ENCODE data around the gene LGALS7. TPM values are rescaled to one million over a fixed set of nuclear protein-coding genes. Genes with fewer than 3 reads are reported as not detected.
"Not testable (repeated sequence)": the region's sequence is repeated elsewhere in the genome, so short reads cannot be mapped to it uniquely, and the experiment has no call there.

Gene LGALS7
- total RNA-seq, 1 experiment from 2014 or later: not detected

DNA sequence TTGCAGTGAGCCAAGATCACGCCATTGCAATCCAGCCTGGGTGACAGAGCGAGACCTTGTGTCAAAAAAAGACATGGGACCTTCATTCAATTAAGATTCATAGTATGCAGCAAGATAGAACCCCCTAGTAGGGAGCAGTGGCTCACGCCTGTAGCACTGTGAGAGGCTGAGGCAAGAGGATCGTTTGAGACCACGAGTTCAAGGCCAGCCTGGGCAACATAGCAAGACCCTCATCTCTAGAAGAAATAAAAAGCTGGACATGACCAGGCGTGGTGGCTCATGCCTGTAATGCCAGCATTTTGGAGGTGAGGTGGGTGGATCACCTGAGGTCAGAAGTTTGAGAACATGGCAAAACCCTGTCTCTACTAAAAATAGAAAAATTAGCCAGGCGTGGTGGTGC, 7.1 kb upstream of the LGALS7 start:
- Mint-ChIP-seq H3K9me3 (ENCODE audit: unreplicated experiment) (no peaks in the 10 kb centered on the region), H3K27ac (ENCODE audit: unreplicated experiment) (no peak overlapping the region), H3K27me3 (ENCODE audit: insufficient read depth, unreplicated experiment) (no peaks in the 10 kb centered on the region), H3K4me1 (ENCODE audit: low read depth, unreplicated experiment) (no peaks in the 10 kb centered on the region), H3K4me3 (ENCODE audit: unreplicated experiment) (no peak overlapping the region), H3K36me3 (ENCODE audit: insufficient read depth, unreplicated experiment) (no peaks in the 10 kb centered on the region)
- CTCF ChIA-PET: no interaction called here
- BruUV-seq (replicated peaks): no TSS peak
- no peaks in the 10 kb centered on the region for H3K27me3 ChIP-seq (replicated peaks; ENCODE audit: control insufficient read depth, insufficient read depth, low read length)
- TF ChIP-seq, protein P1, sequence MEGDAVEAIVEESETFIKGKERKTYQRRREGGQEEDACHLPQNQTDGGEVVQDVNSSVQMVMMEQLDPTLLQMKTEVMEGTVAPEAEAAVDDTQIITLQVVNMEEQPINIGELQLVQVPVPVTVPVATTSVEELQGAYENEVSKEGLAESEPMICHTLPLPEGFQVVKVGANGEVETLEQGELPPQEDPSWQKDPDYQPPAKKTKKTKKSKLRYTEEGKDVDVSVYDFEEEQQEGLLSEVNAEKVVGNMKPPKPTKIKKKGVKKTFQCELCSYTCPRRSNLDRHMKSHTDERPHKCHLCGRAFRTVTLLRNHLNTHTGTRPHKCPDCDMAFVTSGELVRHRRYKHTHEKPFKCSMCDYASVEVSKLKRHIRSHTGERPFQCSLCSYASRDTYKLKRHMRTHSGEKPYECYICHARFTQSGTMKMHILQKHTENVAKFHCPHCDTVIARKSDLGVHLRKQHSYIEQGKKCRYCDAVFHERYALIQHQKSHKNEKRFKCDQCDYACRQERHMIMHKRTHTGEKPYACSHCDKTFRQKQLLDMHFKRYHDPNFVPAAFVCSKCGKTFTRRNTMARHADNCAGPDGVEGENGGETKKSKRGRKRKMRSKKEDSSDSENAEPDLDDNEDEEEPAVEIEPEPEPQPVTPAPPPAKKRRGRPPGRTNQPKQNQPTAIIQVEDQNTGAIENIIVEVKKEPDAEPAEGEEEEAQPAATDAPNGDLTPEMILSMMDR (IDR thresholded peaks at IDR 0.05; ENCODE audit: insufficient read depth in 1 of 2, low read depth in 1 of 2, low read length in 1 of 2, severe bottlenecking in 1 of 2, unreplicated experiment in 1 of 2): no peak
- H3K4me3 ChIP-seq (ENCODE audit: low read depth, low read length): no peak overlapping the region
- no peaks in the 10 kb centered on the region for H3K9me3 ChIP-seq
- POLR2A ChIA-PET: no interaction called here
- peaks cover 14% of the 10 kb centered on the region for H3K4me1 ChIP-seq
- no peak for DNase-seq
- no peaks in the 10 kb centered on the region for H3K36me3 ChIP-seq (ENCODE audit: control insufficient read depth, insufficient read depth, low read length)
- intact Hi-C loops (cut with micrococcal nuclease; ENCODE audit: unreplicated experiment): no loop called here

DNA sequence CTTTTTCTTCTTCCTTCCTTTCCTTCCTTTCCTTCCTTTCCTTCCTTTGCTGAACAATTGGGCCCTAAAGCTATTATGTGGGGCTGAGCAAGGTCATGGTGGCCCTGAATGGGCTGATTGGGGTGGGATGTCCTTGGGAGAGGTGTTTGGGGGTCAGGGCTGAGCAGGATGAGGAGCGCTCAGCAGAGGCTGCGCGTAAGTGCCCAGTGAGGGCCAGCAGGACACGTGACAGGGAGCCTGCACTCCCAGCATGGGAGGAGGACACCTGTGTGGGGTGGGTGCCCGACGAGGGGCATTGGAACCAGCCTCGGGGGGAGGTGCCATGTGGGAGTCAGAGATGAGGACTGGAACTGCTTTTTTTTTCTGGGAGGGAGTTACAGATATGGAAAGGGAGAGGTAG, 5.4 kb upstream of the LGALS7 start:
- Histone ChIP-seq H3K9me3 (no peaks in the 10 kb centered on the region), H3K27me3 (replicated peaks; ENCODE audit: control insufficient read depth, insufficient read depth, low read length) (no peaks in the 10 kb centered on the region), H3K4me1 (peaks cover under 1% of the 10 kb centered on the region), H3K4me3 (ENCODE audit: low read depth, low read length) (no peak overlapping the region), H3K36me3 (ENCODE audit: control insufficient read depth, insufficient read depth, low read length) (no peaks in the 10 kb centered on the region)
- ChIA-PET CTCF (no interaction called here), POLR2A (no interaction called here)
- no peak overlapping the region for H3K4me3 Mint-ChIP-seq (ENCODE audit: unreplicated experiment)
- no peaks in the 10 kb centered on the region for H3K36me3 Mint-ChIP-seq (ENCODE audit: insufficient read depth, unreplicated experiment)
- no peaks in the 10 kb centered on the region for H3K4me1 Mint-ChIP-seq (ENCODE audit: low read depth, unreplicated experiment)
- no peaks in the 10 kb centered on the region for H3K9me3 Mint-ChIP-seq (ENCODE audit: unreplicated experiment)
- TF ChIP-seq, protein P1 (IDR thresholded peaks at IDR 0.05; ENCODE audit: insufficient read depth in 1 of 2, low read depth in 1 of 2, low read length in 1 of 2, severe bottlenecking in 1 of 2, unreplicated experiment in 1 of 2): no peak
- H3K27ac Mint-ChIP-seq (ENCODE audit: unreplicated experiment): no peak overlapping the region
- intact Hi-C loops (cut with micrococcal nuclease; ENCODE audit: unreplicated experiment): no loop called here
- H3K27me3 Mint-ChIP-seq (ENCODE audit: insufficient read depth, unreplicated experiment): no peaks in the 10 kb centered on the region
- no peak for DNase-seq
- BruUV-seq (replicated peaks): no TSS peak

DNA sequence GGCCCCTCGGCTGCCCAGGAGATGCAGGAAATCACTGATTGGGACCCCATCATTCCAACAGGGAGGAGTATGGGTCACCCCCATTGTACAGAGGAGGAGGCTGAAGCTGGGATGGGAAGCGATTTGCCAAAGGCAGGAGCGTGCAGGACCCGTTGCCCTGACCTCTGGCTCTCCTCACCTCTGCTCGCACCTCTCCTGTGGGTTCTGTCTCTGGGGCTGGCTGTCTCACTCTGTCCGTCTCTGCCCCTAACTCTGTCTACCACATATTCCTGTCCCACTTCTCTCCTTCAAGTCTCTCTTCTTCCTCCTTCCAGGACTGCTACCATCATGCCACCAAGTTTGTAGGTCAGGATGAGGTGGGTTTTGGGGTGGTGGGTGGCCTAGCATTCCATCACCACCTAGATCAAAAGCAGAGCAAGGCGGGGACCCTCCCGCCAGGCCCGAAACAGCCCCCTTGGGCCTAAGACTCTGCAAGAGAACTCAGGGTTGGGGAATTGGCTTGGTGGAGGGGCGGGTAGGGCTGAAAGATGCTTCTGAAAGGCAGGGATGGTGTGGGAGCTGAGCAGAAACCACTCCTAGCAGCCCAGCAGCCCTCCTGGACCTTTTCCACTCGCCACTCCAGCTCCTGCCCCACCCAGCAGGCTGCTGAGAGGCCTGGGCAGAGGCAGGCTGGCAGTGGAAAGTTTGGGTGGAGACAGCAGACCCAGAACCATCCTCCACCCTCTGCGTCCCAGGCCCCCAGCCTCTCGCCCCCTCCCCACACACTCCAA, 1.0 kb upstream of the LGALS7 start:
- Mint-ChIP-seq H3K4me1 (ENCODE audit: low read depth, unreplicated experiment) (no peaks in the 10 kb centered on the region), H3K4me3 (ENCODE audit: unreplicated experiment) (no peak overlapping the region), H3K36me3 (ENCODE audit: insufficient read depth, unreplicated experiment) (no peaks in the 10 kb centered on the region), H3K27ac (ENCODE audit: unreplicated experiment) (no peak overlapping the region), H3K27me3 (ENCODE audit: insufficient read depth, unreplicated experiment) (no peaks in the 10 kb centered on the region), H3K9me3 (ENCODE audit: unreplicated experiment) (no peaks in the 10 kb centered on the region)
- no peak for DNase-seq
- H3K36me3 ChIP-seq (ENCODE audit: control insufficient read depth, insufficient read depth, low read length): no peaks in the 10 kb centered on the region
- H3K27me3 ChIP-seq (replicated peaks; ENCODE audit: control insufficient read depth, insufficient read depth, low read length): no peaks in the 10 kb centered on the region
- CTCF ChIA-PET: no interaction called here
- no peak overlapping the region for H3K4me3 ChIP-seq (ENCODE audit: low read depth, low read length)
- POLR2A ChIA-PET: no interaction called here
- H3K4me1 ChIP-seq: no peaks in the 10 kb centered on the region
- intact Hi-C loops (cut with micrococcal nuclease; ENCODE audit: unreplicated experiment): no loop called here
- TF ChIP-seq, protein P1 (IDR thresholded peaks at IDR 0.05; ENCODE audit: insufficient read depth in 1 of 2, low read depth in 1 of 2, low read length in 1 of 2, severe bottlenecking in 1 of 2, unreplicated experiment in 1 of 2): no peak
- H3K9me3 ChIP-seq: no peaks in the 10 kb centered on the region
- no TSS peak for BruUV-seq (replicated peaks)

DNA sequence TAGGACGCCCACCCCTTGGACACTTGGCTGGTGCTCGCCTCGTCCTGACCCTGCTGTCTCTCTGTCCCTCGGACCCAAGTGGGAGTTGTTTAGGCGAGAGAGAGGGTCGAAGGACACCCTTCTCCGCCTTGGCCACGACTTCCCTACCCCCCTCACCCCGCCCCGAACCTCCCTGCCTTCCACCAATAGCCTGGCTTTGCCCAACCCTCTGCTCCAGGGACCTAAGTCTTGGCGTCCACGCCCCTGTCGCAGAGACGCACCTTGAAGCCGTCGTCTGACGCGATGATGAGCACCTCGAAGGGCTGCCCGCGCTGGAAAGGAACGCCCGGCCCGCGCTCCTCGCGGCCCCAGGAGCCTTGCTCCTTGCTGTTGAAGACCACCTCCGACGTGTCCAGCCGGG, 1.7 kb downstream of the LGALS7 start:
- H3K27me3 ChIP-seq (replicated peaks; ENCODE audit: control insufficient read depth, insufficient read depth, low read length); POLR2A ChIA-PET; BruUV-seq (replicated peaks); H3K4me1 ChIP-seq; H3K36me3 ChIP-seq (ENCODE audit: control insufficient read depth, insufficient read depth, low read length); intact Hi-C loops (cut with micrococcal nuclease; ENCODE audit: unreplicated experiment); CTCF ChIA-PET; DNase-seq; H3K4me3 ChIP-seq (ENCODE audit: low read depth, low read length); H3K9me3 ChIP-seq; H3K4me3 Mint-ChIP-seq (ENCODE audit: unreplicated experiment); H3K36me3 Mint-ChIP-seq (ENCODE audit: insufficient read depth, unreplicated experiment); H3K27ac Mint-ChIP-seq (ENCODE audit: unreplicated experiment); H3K4me1 Mint-ChIP-seq (ENCODE audit: low read depth, unreplicated experiment); H3K27me3 Mint-ChIP-seq (ENCODE audit: insufficient read depth, unreplicated experiment); H3K9me3 Mint-ChIP-seq (ENCODE audit: unreplicated experiment): not testable (repeated sequence)

DNA sequence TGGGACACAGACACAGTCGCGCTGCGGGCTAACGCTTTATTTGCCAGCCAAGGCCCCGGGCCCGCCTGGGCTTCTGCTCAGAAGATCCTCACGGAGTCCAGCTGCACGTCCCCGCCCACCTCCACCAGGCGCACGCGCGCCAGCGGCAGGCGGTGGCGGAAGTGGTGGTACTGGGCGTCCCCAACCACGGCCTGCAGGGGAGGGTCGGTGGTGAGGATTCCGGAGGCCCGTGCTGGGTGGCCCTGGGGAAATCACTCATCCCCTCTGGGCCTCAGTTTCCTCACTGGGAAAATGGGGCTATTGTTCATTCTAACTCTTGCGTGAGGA, 2.4 kb downstream of the LGALS7 start:
- intact Hi-C loops (cut with micrococcal nuclease; ENCODE audit: unreplicated experiment); H3K36me3 ChIP-seq (ENCODE audit: control insufficient read depth, insufficient read depth, low read length); H3K4me1 ChIP-seq; CTCF ChIA-PET; H3K4me3 ChIP-seq (ENCODE audit: low read depth, low read length); H3K4me3 Mint-ChIP-seq (ENCODE audit: unreplicated experiment); H3K27me3 ChIP-seq (replicated peaks; ENCODE audit: control insufficient read depth, insufficient read depth, low read length); H3K9me3 Mint-ChIP-seq (ENCODE audit: unreplicated experiment); H3K9me3 ChIP-seq; H3K36me3 Mint-ChIP-seq (ENCODE audit: insufficient read depth, unreplicated experiment); H3K27ac Mint-ChIP-seq (ENCODE audit: unreplicated experiment); H3K27me3 Mint-ChIP-seq (ENCODE audit: insufficient read depth, unreplicated experiment); H3K4me1 Mint-ChIP-seq (ENCODE audit: low read depth, unreplicated experiment); BruUV-seq (replicated peaks); POLR2A ChIA-PET; DNase-seq: not testable (repeated sequence)
